PC-3 (cell line): ENCODE results near the gene LMOD3.

Experiments used
- CTCF ChIP-seq: fragments of 300-600 bp; sonication (generic); conservative IDR thresholded peaks from 2 replicates; pipeline ENCODE4 v1.5.1; 2017; ENCODE audit warnings: antibody characterized with exemption, low read depth, mild to moderate bottlenecking, low read length
- EZH2 ChIP-seq: fragments of 300-600 bp; sonication (generic); IDR thresholded peaks from one replicate; pipeline ENCODE4 v1.6.1; 2017; ENCODE audit warnings: antibody characterized with exemption, mild to moderate bottlenecking, low read length; ENCODE audit not compliant: unreplicated experiment

GRCh38 chr3:69103123-69103522 lies 19.3 kb downstream of the LMOD3 start:
- TF ChIP-seq EZH2 (no peak), CTCF (no peak)
